ENCODE results near the gene ARMH2. TPM values are rescaled to one million over a fixed set of nuclear protein-coding genes. Genes with fewer than 3 reads are reported as not detected.

ARMH2 gene
- polyA plus RNA-seq, 1 donor from 2014 or later, result 0.73 TPM

- no peaks in the 10 kb centered on the region for H3K9me3 ChIP-seq (ENCODE audit: low read length)
- H3K9me2 ChIP-seq (ENCODE audit: insufficient read depth, low read length), result no peaks in the 10 kb centered on the region
- no peaks in the 10 kb centered on the region for H4K20me1 ChIP-seq (ENCODE audit: insufficient read depth)
- no peaks in the 10 kb centered on the region for H3F3A ChIP-seq (ENCODE audit: insufficient read depth, low read length, poor library complexity, severe bottlenecking)
- H3K36me3 ChIP-seq (ENCODE audit: insufficient read depth, low read length), result no peaks in the 10 kb centered on the region
- no peaks in the 10 kb centered on the region for H3K27me3 ChIP-seq (ENCODE audit: insufficient read depth, low read depth, low read length)
- no peak overlapping the region for H3K9ac ChIP-seq (ENCODE audit: low read length)
- H2AFZ ChIP-seq (ENCODE audit: low read depth, low read length), result no peak overlapping the region
- TF ChIP-seq, protein P1, sequence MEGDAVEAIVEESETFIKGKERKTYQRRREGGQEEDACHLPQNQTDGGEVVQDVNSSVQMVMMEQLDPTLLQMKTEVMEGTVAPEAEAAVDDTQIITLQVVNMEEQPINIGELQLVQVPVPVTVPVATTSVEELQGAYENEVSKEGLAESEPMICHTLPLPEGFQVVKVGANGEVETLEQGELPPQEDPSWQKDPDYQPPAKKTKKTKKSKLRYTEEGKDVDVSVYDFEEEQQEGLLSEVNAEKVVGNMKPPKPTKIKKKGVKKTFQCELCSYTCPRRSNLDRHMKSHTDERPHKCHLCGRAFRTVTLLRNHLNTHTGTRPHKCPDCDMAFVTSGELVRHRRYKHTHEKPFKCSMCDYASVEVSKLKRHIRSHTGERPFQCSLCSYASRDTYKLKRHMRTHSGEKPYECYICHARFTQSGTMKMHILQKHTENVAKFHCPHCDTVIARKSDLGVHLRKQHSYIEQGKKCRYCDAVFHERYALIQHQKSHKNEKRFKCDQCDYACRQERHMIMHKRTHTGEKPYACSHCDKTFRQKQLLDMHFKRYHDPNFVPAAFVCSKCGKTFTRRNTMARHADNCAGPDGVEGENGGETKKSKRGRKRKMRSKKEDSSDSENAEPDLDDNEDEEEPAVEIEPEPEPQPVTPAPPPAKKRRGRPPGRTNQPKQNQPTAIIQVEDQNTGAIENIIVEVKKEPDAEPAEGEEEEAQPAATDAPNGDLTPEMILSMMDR (IDR thresholded peaks at IDR 0.05; ENCODE audit: poor library complexity, severe bottlenecking), result no peak
- no peak for TF ChIP-seq MXI1 (conservative IDR thresholded peaks at IDR 0.05; ENCODE audit: poor library complexity, severe bottlenecking)
- no peak for TF ChIP-seq RAD21 (conservative IDR thresholded peaks at IDR 0.05)
- no peak for TF ChIP-seq POLR2AphosphoS5 (IDR thresholded peaks at IDR 0.05)
- TF ChIP-seq EZH2 (IDR thresholded peaks at IDR 0.05; ENCODE audit: borderline replicate concordance, insufficient read depth, low read length, poor library complexity, severe bottlenecking), result no peak
- no peak for TF ChIP-seq EP300 (conservative IDR thresholded peaks at IDR 0.05; ENCODE audit: poor library complexity, severe bottlenecking)
- TF ChIP-seq SMC3 (conservative IDR thresholded peaks at IDR 0.05; ENCODE audit: poor library complexity), result no peak
- TF ChIP-seq, protein P2, sequence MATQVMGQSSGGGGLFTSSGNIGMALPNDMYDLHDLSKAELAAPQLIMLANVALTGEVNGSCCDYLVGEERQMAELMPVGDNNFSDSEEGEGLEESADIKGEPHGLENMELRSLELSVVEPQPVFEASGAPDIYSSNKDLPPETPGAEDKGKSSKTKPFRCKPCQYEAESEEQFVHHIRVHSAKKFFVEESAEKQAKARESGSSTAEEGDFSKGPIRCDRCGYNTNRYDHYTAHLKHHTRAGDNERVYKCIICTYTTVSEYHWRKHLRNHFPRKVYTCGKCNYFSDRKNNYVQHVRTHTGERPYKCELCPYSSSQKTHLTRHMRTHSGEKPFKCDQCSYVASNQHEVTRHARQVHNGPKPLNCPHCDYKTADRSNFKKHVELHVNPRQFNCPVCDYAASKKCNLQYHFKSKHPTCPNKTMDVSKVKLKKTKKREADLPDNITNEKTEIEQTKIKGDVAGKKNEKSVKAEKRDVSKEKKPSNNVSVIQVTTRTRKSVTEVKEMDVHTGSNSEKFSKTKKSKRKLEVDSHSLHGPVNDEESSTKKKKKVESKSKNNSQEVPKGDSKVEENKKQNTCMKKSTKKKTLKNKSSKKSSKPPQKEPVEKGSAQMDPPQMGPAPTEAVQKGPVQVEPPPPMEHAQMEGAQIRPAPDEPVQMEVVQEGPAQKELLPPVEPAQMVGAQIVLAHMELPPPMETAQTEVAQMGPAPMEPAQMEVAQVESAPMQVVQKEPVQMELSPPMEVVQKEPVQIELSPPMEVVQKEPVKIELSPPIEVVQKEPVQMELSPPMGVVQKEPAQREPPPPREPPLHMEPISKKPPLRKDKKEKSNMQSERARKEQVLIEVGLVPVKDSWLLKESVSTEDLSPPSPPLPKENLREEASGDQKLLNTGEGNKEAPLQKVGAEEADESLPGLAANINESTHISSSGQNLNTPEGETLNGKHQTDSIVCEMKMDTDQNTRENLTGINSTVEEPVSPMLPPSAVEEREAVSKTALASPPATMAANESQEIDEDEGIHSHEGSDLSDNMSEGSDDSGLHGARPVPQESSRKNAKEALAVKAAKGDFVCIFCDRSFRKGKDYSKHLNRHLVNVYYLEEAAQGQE (IDR thresholded peaks at IDR 0.05; ENCODE audit: borderline replicate concordance), result no peak
- TF ChIP-seq TAF1 (IDR thresholded peaks at IDR 0.05; ENCODE audit: low read depth), result no peak
- no peak overlapping the region for H3K4me3 ChIP-seq (ENCODE audit: low read length)
- H3K4me2 ChIP-seq (ENCODE audit: low read length), result no peak overlapping the region
- H3K27ac ChIP-seq (ENCODE audit: low read length), result no peak overlapping the region
- peaks cover 44% of the 10 kb centered on the region for H3K79me2 ChIP-seq (replicated peaks; ENCODE audit: insufficient read depth, low read length)
Observed at GRCh38 chr6:24779416-24780016, 19.2 kb downstream of the ARMH2 start.

GRCh38 chr6:24778878-24779277 lies 19.8 kb downstream of the ARMH2 start:
- Histone ChIP-seq H3K9me2 (ENCODE audit: insufficient read depth, low read length) (no peaks in the 10 kb centered on the region), H3K27ac (ENCODE audit: low read length) (no peak overlapping the region), H3K79me2 (replicated peaks; ENCODE audit: insufficient read depth, low read length) (peaks cover 44% of the 10 kb centered on the region), H3K27me3 (ENCODE audit: insufficient read depth, low read depth, low read length) (no peaks in the 10 kb centered on the region), H3K9ac (ENCODE audit: low read length) (no peak overlapping the region), H2AFZ (ENCODE audit: low read depth, low read length) (no peak overlapping the region), H3K36me3 (ENCODE audit: insufficient read depth, low read length) (no peaks in the 10 kb centered on the region), H3K4me2 (ENCODE audit: low read length) (no peak overlapping the region), H3F3A (ENCODE audit: insufficient read depth, low read length, poor library complexity, severe bottlenecking) (no peaks in the 10 kb centered on the region), H3K4me3 (ENCODE audit: low read length) (no peak overlapping the region), H3K9me3 (ENCODE audit: low read length) (no peaks in the 10 kb centered on the region), H4K20me1 (ENCODE audit: insufficient read depth) (no peaks in the 10 kb centered on the region)
- TF ChIP-seq RAD21 (conservative IDR thresholded peaks at IDR 0.05) (no peak), MXI1 (conservative IDR thresholded peaks at IDR 0.05; ENCODE audit: poor library complexity, severe bottlenecking) (no peak), TAF1 (IDR thresholded peaks at IDR 0.05; ENCODE audit: low read depth) (no peak), SMC3 (conservative IDR thresholded peaks at IDR 0.05; ENCODE audit: poor library complexity) (no peak), POLR2AphosphoS5 (IDR thresholded peaks at IDR 0.05) (no peak), EZH2 (IDR thresholded peaks at IDR 0.05; ENCODE audit: borderline replicate concordance, insufficient read depth, low read length, poor library complexity, severe bottlenecking) (no peak), EP300 (conservative IDR thresholded peaks at IDR 0.05; ENCODE audit: poor library complexity, severe bottlenecking) (no peak)
- TF ChIP-seq, protein P1 (IDR thresholded peaks at IDR 0.05; ENCODE audit: poor library complexity, severe bottlenecking), result no peak
- TF ChIP-seq, protein P2 (IDR thresholded peaks at IDR 0.05; ENCODE audit: borderline replicate concordance), result no peak

Measured in neural cell (in vitro differentiated cells).